Transverse colon (tissue), 4 donors: ENCODE results near the gene GAS2L2. TPM values are rescaled to one million over a fixed set of nuclear protein-coding genes. Genes with fewer than 3 reads are reported as not detected.

Experiments
- DNase-seq: peaks from one replicate; pipeline ENCODE4 v3.0.0-alpha.2; 2019
- H3K27ac ChIP-seq, 4 donors: fragments of 200-600 bp; sonication (generic); 2 replicates each; pipeline ENCODE4 v1.5.1; 2016 to 2018; ENCODE audit warnings: inconsistent platforms in 4 of 4
- H3K27me3 ChIP-seq: fragments of 200-600 bp; sonication (generic); 2 replicates; pipeline ENCODE4 v1.5.1; 2017; ENCODE audit warnings: inconsistent platforms
- H3K36me3 ChIP-seq, 4 donors: fragments of 200-600 bp; sonication (generic); 2 replicates each; pipeline ENCODE4 v1.5.1; 2017 to 2019; ENCODE audit warnings: inconsistent platforms in 4 of 4
- H3K4me1 ChIP-seq, 4 donors: fragments of 200-600 bp; sonication (generic); 2 replicates each; pipeline ENCODE4 v1.5.1; 2017 to 2020; ENCODE audit warnings: inconsistent platforms in 4 of 4
- H3K4me3 ChIP-seq, 4 donors: fragments of 200-600 bp; sonication (generic); 1 replicate in 1 of 4; 2 replicates in 3 of 4; pipeline versions ENCODE4 v1.5.1 to v1.6.1; 2017 to 2019; ENCODE audit warnings: inconsistent platforms in 4 of 4
- H3K9me3 ChIP-seq, 2 donors: fragments of 200-600 bp; sonication (generic); 2 replicates each; pipeline ENCODE4 v1.5.1; 2017 to 2019; ENCODE audit warnings: inconsistent platforms in 2 of 2
- EP300 ChIP-seq: sonication (generic); formaldehyde crosslinking; IDR thresholded peaks from one replicate; pipeline ENCODE4 v1.6.1; 2017; ENCODE audit warnings: antibody characterized with exemption, low read depth
- POLR2A ChIP-seq: fragments of 450-650 bp; IDR thresholded peaks from one replicate; pipeline ENCODE4 v1.6.1; 2016; ENCODE audit warnings: antibody characterized with exemption, mild to moderate bottlenecking, moderate library complexity
- POLR2AphosphoS5 ChIP-seq, 3 donors: sonication (generic); formaldehyde crosslinking; IDR thresholded peaks; one replicate each; pipeline ENCODE4 v1.6.1; 2016; ENCODE audit warnings: antibody characterized with exemption in 3 of 3
- WGBS, 2 donors: methylation state at CpG; one replicate each; pipeline ENCODE4 v1.1.5; 2018; ENCODE audit warnings: low coverage in 1 of 2; 5-methylcytosine and 5-hydroxymethylcytosine counted together
- in situ Hi-C, 4 donors: fragments of 200-750 bp; cut with MboI; loops; one replicate each; pipeline versions ENCODE4 v1.15.0 to v1.15.1; 2017; ENCODE audit warnings: low sequenced_read_pairs in 3 of 4, low pct_ligation_motif_present in 1 of 4, low pct_unique_long_range_greater_than_20kb in 1 of 4
- intact Hi-C: fragments of 100-400 bp; cut with DNase I; formaldehyde crosslinking; loops from one replicate; pipeline ENCODE4 v1.15.1; 2023; ENCODE audit warnings: low total_unique reads
- total RNA-seq, 4 donors: library from RNA; depleted of rRNA; stranded (reverse); fragments of >200 nt; gene quantifications; one replicate each; pipeline ENCODE4 v1.1.0, GENCODE V29; 2016
- TF ChIP-seq, protein P1 (sequence below), 5 experiments: fragments of 200-600 bp in 3 of 5; fragments of 450-650 bp in 2 of 5; sonication (generic) in 3 of 5; IDR thresholded peaks; 1 replicate in 2 of 5; 2 replicates in 3 of 5; pipeline ENCODE4 v1.5.1; 2016 to 2017; ENCODE audit warnings: antibody characterized with exemption in 5 of 5, inconsistent platforms in 3 of 5, mild to moderate bottlenecking in 2 of 5, moderate library complexity in 1 of 5

The GAS2L2 gene
- total RNA-seq, 4 donors from 2014 or later = not detected

DNA sequence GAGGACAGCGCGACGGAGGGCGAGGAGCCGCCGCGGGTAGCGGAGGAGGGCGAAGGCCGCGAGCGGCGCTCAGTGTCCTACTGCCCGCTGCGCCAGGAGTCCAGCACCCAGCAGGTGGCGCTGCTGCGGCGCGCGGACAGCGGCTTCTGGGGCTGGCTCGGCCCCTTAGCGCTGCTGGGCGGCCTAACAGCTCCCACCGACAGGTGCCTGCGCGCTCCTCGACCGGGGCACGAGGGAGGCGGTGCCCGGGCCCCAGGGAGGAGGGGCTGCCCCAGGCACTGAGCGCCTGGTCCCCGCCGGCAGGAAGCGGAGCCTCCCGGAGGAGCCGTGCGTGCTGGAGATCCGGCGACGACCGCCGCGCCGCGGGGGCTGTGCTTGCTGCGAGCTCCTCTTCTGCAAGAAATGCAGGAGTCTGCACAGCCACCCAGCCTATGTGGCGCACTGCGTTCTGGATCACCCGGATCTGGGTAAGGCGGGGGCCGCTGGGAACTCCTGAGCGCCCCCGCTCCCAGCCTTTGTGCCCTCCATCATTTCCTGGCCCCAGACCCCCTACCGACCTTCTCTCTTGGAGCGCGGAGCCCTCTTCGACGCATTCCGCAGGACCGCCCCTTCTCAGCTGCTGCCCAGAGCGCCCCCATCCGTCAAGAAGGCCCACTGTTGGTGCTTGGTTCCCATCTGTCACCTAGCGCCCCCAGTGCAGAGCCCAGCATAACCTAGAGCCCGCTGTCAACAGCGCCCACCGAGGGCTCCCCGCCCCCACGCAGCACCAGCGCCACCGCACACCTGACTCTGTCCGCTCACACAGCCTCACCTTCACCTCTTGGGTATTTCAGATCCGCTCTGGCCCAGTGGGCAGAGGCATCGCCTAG, 11.3 kb upstream of the GAS2L2 start:
- intact Hi-C loops (loop anchor here (1.0 kb wide), 1 partner anchor 40 kb away; no protein-coding TSS in a partner anchor), in situ Hi-C loops (loop anchor here in 1 of 4 donors (10.0 kb wide), 1 partner anchor 50 kb away; no protein-coding TSS in a partner anchor)
- TF ChIP-seq POLR2AphosphoS5 (IDR thresholded peaks at IDR 0.05) (peak in 2 of 3 donors; percentile 44 to 69), POLR2A (no peak), EP300 (no peak)
- TF ChIP-seq, protein P1, sequence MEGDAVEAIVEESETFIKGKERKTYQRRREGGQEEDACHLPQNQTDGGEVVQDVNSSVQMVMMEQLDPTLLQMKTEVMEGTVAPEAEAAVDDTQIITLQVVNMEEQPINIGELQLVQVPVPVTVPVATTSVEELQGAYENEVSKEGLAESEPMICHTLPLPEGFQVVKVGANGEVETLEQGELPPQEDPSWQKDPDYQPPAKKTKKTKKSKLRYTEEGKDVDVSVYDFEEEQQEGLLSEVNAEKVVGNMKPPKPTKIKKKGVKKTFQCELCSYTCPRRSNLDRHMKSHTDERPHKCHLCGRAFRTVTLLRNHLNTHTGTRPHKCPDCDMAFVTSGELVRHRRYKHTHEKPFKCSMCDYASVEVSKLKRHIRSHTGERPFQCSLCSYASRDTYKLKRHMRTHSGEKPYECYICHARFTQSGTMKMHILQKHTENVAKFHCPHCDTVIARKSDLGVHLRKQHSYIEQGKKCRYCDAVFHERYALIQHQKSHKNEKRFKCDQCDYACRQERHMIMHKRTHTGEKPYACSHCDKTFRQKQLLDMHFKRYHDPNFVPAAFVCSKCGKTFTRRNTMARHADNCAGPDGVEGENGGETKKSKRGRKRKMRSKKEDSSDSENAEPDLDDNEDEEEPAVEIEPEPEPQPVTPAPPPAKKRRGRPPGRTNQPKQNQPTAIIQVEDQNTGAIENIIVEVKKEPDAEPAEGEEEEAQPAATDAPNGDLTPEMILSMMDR (IDR thresholded peaks at IDR 0.05) = peak; percentile 92 to 99 (median 97)
- 3% methylated on average over 46 of the region's 75 CpGs; no CpG with 5 or more reads in 1 of the 2 donors for WGBS, 2 donors
- Histone ChIP-seq H3K27me3 (no peaks in the 10 kb centered on the region), H3K36me3 (no peaks in the 10 kb centered on the region), H3K4me3 (peak overlapping the region; percentile 7 to 54 (median 40)), H3K9me3 (no peaks in the 10 kb centered on the region), H3K4me1 (peaks cover 9 to 23% (median 19%) of the 10 kb centered on the region in 4 donors), H3K27ac (peak overlapping the region; percentile 35 to 78 (median 66))
- DNase-seq = peak; percentile 93

DNA sequence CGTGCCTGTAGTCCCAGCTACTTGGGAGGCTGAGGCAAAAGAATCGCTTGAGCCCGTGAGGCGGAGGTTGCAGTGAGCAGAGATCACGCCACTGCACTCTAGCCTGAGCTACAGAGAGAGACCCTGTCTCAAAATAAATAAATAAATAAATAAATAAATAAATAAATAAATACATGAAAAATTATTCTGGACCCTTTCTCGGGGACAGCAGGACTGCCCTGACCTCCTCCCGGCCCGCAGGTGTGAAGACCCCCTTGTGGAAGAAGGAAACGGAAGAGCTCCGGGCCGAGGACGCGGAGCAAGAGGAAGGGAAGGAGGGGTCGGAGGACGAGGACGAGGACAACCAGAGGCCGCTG, 10.7 kb upstream of the GAS2L2 start:
- no peaks in the 10 kb centered on the region for H3K27me3 ChIP-seq
- H3K4me1 ChIP-seq = peaks cover 9 to 20% (median 19%) of the 10 kb centered on the region in 4 donors
- intact Hi-C loops (loop anchor here (1.0 kb wide), 1 partner anchor 41 kb away; no protein-coding TSS in a partner anchor), in situ Hi-C loops (loop anchor here in 1 of 4 donors (10.0 kb wide), 1 partner anchor 51 kb away; no protein-coding TSS in a partner anchor)
- DNase-seq = no peak
- H3K4me3 ChIP-seq = peak overlapping the region in 3 of 4 donors; percentile 37 to 54 (median 44)
- WGBS, 2 donors = 22 to 28% methylated on average over 7 to 17 of the region's 17 CpGs
- H3K36me3 ChIP-seq = no peaks in the 10 kb centered on the region
- H3K27ac ChIP-seq = peak overlapping the region; percentile 35 to 78 (median 66)
- TF ChIP-seq POLR2A = no peak
- no peak for TF ChIP-seq EP300
- TF ChIP-seq, protein P1 (IDR thresholded peaks at IDR 0.05) = no peak
- no peak for TF ChIP-seq POLR2AphosphoS5 (IDR thresholded peaks at IDR 0.05)
- H3K9me3 ChIP-seq = no peaks in the 10 kb centered on the region

DNA sequence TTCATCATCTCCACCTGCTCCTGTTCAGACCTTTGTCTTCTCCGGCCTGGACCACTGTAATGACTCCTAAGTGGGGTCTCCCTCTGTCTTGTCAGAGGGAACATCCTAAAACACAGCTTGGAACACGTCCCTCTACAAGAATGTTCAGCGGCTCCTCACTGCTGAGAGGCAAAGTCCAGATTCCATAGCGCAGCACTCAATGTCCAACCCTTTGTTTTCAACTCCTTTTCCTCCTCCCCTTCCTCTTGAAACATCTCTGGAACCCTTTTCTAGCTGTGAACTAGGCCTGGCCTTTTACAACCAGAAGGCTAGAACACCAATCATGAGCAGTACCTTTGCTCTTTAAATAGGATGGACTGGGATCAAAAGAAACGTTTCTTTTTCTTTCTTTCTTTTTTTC, 8.6 kb upstream of the GAS2L2 start:
- intact Hi-C loops (no loop called here), in situ Hi-C loops (loop anchor here in 1 of 4 donors (10.0 kb wide), 1 partner anchor 53 kb away; no protein-coding TSS in a partner anchor)
- Histone ChIP-seq H3K27me3 (no peaks in the 10 kb centered on the region), H3K9me3 (no peaks in the 10 kb centered on the region), H3K4me1 (peaks cover 9 to 18% (median 15%) of the 10 kb centered on the region in 4 donors), H3K4me3 (no peak overlapping the region), H3K36me3 (no peaks in the 10 kb centered on the region), H3K27ac (no peak overlapping the region)
- no peak for TF ChIP-seq POLR2AphosphoS5 (IDR thresholded peaks at IDR 0.05)
- TF ChIP-seq, protein P1 (IDR thresholded peaks at IDR 0.05) = no peak
- TF ChIP-seq POLR2A = no peak
- no peak for TF ChIP-seq EP300
- no peak for DNase-seq
- WGBS, 2 donors = 17 to 72% methylated on average over 1 to 5 of the region's 5 CpGs

DNA sequence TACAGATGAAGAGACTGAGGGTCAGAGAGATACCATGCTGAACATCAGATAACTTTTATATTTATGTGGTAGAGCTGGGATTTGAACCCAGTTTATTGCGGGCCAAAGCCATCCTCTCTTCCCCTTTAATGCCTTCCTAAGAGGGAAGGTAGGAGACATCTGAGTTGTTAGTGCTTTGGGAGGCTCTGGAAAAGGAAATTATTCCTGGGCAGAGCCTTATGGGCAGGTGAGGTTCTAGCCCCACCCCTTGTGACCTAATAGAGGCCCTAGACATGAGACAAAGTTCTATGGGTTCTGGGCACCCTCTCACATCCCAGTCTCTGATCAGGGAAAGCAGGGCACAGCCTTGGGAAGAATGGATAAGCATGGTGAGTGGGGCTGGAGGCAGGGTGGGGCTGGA, 7.5 kb upstream of the GAS2L2 start, which contains the start of gene C17orf50:
TSS of gene C17orf50 (plus strand) at position 301 of the 400 bp plus-strand sequence. CDS start at position 356, 55 bp downstream.
- no peak for TF ChIP-seq POLR2AphosphoS5 (IDR thresholded peaks at IDR 0.05)
- TF ChIP-seq POLR2A = no peak
- TF ChIP-seq EP300 = no peak
- TF ChIP-seq, protein P1 (IDR thresholded peaks at IDR 0.05) = no peak
- intact Hi-C loops = no loop called here
- Histone ChIP-seq H3K4me3 (no peak within 1 kb of the TSS), H3K9me3 (no peaks in the 10 kb centered on the region), H3K27ac (no peak within 1 kb of the TSS), H3K4me1 (peaks cover 9 to 18% (median 17%) of the 10 kb centered on the region in 4 donors), H3K36me3 (no peaks in the 10 kb centered on the region), H3K27me3 (no peaks in the 10 kb centered on the region)
- DNase-seq = no peak
- 57% methylated on average over 1 of the region's 1 CpG; no CpG with 5 or more reads in 1 of the 2 donors for WGBS, 2 donors
- in situ Hi-C loops = loop anchor here in 1 of 4 donors (10.0 kb wide), 1 partner anchor 54 kb away; no protein-coding TSS in a partner anchor
